ENCODE data around the gene LPCAT2.

Gene LPCAT2

GRCh38 chr16:55481023-55481422, 27.8 kb upstream of the LPCAT2 start:
- no peak for DNase-seq (ENCODE audit: low read depth, low spot score)

GRCh38 chr16:55482056-55482455, 26.8 kb upstream of the LPCAT2 start:
- no peak for DNase-seq (ENCODE audit: low read depth, low spot score)

- no peak for DNase-seq (ENCODE audit: low read depth, low spot score)
These were observed 21.6 kb upstream of the LPCAT2 start for GRCh38 chr16:55487048-55487803.

GRCh38 chr16:55488306-55488705, 20.6 kb upstream of the LPCAT2 start:
- no peak for DNase-seq (ENCODE audit: low read depth, low spot score)

GRCh38 chr16:55489119-55489955, 19.5 kb upstream of the LPCAT2 start:
- DNase-seq (ENCODE audit: low read depth, low spot score) = no peak

DNA sequence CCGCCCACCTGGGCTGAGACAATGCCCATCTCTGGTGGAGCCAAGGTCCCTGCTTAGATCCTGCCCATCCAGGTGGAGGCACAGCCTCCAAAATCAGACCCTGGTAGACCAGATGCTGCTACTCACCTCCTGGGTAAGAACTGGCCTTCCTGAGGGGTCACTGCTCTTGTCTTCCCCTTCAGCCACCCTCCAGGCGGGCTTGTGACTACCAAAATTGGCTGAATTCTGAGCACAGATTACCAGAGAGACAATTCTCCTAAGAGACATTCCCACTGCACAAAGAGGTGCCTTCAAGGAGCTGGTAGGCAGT, 19.0 kb upstream of the LPCAT2 start:
- DNase-seq (ENCODE audit: low read depth, low spot score) = no peak

DNA sequence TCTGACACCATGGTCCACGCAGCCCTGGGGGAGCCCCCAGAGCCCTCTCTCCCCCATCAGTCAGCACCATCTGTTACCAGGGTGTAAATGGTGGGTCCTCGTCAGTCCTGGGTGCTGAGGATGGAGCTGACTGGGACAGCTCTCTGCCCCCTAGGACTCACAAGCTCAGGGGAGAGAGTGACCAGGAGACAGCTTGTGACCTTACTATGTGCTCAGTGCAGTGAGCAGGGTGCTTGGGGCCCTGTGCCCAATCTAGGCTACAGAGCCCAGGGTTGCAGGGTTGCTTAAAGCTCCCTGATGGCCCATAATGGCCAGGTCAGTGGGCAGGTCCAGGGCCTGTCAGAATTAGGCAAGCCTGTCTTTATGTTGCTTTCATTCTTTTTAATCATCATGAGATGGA, 18.6 kb upstream of the LPCAT2 start:
- DNase-seq (ENCODE audit: low read depth, low spot score) = no peak

DNA sequence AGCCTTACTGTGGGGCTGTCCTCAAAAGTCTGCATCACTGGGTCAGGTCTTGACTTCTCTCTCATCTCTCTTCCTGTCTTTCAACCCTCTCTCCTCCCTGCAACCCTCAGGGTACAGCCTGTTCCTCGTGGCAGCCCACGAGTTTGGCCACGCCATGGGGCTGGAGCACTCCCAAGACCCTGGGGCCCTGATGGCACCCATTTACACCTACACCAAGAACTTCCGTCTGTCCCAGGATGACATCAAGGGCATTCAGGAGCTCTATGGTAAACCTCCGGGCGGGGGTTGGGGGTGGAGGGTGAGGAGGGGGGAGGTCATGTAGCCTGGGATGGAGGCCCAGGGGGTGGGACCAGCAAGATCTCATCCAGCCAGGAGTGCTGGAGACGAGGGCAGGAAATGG, 17.2 kb upstream of the LPCAT2 start:
- no peak for DNase-seq (ENCODE audit: low read depth, low spot score)

DNA sequence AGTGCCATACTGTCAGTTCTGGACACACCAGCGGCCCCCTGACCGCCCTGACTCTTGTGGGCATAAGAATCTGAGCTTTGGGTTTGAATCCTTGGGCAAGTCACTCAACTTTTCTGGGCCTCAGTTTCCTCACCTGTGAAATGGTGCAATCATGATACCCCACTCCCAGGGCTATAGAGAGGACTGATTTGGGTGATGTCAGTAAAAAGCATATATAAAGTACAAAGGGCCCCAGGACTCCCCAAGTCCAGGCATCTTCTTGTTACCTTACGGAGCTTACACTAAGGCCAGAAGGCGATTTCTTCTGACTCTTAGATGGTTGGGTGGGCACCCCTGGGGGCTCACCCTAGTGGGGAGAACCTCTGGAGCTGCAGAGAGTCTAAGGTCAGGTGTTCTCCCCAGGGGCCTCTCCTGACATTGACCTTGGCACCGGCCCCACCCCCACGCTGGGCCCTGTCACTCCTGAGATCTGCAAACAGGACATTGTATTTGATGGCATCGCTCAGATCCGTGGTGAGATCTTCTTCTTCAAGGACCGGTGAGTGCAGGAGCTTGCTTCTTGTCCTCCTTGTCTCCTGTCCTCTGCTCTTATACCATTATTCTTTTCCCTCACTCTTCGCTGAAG, 16.0 kb upstream of the LPCAT2 start:
- no peak for DNase-seq (ENCODE audit: low read depth, low spot score)

GRCh38 chr16:55494994-55495421, 13.9 kb upstream of the LPCAT2 start:
- no peak for DNase-seq (ENCODE audit: low read depth, low spot score)

DNA sequence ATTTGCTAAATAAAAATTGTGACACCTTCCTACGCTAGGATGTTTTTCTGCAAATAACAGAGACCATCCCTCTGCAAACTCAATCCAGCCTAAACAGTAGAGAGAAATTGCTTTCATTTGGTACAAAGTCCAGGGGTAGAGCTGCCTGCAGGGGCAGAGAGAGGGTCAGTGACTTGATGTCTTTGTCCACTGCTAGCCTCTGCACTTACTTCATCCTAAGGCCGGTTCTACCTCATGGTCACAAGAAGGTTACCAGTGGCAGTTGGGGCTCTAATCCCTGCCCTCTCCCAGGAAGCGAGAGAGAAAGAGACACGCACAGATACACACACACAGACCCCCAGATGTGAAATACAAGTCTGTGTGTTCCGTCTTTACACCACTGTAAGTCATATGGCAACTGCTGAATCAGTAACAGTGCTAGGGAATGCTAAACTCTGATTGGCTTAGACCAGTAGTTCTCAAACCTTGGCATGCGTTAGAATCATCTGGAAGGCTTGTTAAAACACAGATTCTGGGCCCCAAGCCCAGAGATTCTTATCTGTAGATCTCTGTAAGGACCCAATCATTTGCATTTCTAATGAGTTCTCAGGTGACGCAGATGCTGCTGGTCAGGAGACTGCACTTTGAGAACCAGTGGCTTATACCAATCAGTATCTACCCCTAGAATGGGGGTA, 13.1 kb upstream of the LPCAT2 start:
- DNase-seq (ENCODE audit: low read depth, low spot score) = no peak

GRCh38 chr16:55496509-55497145, 12.2 kb upstream of the LPCAT2 start:
- no peak for DNase-seq (ENCODE audit: low read depth, low spot score)

DNA sequence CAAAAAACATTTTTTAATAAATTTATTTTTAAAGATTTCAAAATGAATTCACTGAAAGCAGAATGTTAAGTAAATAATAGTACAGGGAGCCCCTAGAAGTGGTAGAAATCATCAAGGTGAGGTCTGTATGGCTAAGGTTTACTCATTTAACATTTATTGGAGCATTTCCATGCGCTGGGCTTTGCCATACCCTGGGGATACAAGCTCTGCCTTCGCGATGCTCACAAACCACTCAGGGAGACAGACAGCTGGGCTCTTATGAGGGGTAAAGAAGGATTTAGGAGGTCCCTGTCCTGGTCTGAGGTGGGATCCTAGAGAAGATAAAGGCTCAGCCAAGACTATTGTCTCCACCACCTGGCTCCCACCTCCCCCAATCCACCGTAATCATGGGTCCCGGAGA, 11.3 kb upstream of the LPCAT2 start:
- no peak for DNase-seq (ENCODE audit: low read depth, low spot score)

DNA sequence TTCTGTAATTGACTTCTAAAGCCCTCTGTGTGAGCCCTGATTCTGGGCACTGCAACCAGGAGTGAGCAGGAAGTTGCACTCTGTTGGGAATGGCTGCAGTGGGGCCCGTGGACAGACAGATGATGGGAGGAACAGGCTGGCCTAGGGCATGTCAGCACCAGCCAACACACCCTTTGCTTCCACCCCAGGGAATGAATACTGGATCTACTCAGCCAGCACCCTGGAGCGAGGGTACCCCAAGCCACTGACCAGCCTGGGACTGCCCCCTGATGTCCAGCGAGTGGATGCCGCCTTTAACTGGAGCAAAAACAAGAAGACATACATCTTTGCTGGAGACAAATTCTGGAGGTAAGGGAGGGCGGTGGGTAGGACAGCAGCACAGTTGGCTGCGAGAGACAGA, 10.8 kb upstream of the LPCAT2 start:
- DNase-seq (ENCODE audit: low read depth, low spot score) = no peak

DNA sequence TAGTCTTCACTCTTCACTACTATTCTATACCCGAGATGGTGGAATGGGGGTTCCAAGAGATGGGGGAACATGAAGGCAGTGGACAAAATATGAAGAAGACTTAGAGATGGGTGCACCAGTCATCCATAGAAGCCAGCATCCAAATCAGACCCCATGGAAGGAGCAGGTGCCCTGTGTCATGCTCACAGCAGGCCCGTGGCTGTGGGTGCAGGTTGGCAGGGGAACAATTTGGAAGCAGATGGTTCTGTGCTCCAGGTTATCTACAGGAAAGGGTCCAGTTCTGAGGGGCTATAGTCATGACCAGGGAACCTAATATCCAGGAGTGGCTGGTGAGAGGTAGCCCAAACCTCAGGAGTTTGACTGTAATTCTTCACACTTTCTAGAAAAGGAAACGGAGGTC, 9.6 kb upstream of the LPCAT2 start:
- no peak for DNase-seq (ENCODE audit: low read depth, low spot score)

GRCh38 chr16:55499951-55500529, 8.8 kb upstream of the LPCAT2 start:
- DNase-seq (ENCODE audit: low read depth, low spot score) = no peak

GRCh38 chr16:55500530-55501011, 8.3 kb upstream of the LPCAT2 start:
- DNase-seq (ENCODE audit: low read depth, low spot score) = no peak

- no peak for DNase-seq (ENCODE audit: low read depth, low spot score)
These were observed 7.1 kb upstream of the LPCAT2 start for GRCh38 chr16:55501549-55502322.

DNA sequence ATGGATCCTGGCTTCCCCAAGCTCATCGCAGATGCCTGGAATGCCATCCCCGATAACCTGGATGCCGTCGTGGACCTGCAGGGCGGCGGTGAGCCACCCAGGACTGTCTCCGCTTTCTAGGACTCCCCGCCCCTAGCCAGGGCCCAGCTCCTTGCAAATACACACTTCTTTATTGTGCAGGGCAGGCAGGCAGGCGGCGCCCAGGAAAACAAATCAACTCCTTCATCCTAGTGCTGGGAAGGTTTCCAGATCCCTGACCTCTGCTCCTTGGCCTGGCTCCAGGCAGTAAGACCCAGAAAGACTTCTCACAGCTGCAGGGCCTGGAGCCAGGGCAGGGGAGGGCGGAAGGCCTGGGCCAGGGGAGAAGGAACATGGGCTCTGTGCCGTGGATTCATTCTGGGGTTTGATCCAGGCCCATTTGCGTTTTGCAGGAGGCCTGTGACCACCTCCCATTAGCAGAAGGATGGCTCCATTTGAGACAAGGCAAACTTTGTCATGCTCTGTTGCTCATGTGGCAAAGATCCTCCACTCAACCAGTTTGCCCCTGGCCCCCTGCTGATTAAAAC, 6.0 kb upstream of the LPCAT2 start:
- DNase-seq (ENCODE audit: low read depth, low spot score) = no peak
